ENCODE data around the gene SPINK6.

SPINK6 gene, protein sequence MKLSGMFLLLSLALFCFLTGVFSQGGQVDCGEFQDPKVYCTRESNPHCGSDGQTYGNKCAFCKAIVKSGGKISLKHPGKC

DNA sequence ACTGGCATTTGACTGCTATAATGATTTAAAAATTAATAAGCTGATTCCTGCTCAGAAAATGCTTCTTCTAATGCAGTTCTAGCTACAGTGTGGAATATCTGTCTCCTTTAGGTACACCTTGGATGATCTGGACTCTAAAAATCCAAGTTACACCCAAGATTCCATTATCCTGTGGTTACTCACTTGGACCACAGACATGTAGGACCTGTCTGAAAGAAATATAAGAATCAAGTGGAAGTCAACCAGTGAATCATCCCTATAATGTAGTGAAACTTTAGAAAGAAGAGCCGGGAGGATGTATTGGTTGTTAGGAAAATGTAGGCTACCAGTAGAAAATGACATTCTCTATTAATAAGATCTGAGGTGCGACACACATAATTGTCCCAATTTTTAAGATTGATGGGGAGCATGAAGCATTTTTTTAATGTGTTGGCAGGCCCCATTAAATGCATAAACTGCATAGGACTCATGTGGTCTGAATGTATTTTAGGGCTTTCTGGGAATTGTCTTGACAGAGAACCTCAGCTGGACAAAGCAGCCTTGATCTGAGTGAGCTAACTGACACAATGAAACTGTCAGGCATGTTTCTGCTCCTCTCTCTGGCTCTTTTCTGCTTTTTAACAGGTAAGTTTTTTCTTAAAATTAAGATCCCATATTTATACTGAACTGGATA, at the start of gene SPINK6:
TSS of gene SPINK6 (plus strand) at position 512 of the 673 bp plus-strand sequence. CDS start at position 567, 55 bp downstream.
- Histone ChIP-seq H3K9ac (ENCODE audit: insufficient read length) (no peak within 1 kb of the TSS), H3K27ac (no peak within 1 kb of the TSS), H3K9me3 (ENCODE audit: low read depth, low read length) (no peaks in the 10 kb centered on the region), H3K36me3 (ENCODE audit: insufficient read depth, low read length) (no peaks in the 10 kb centered on the region), H3K4me3 (no peak within 1 kb of the TSS)
- TF ChIP-seq POLR2AphosphoS5 (IDR thresholded peaks at IDR 0.05; ENCODE audit: borderline replicate concordance, low read depth, low read length) (no peak), FOXP2 (optimal IDR thresholded peaks at IDR 0.05; ENCODE audit: control extremely low read depth, extremely low read length, insufficient read depth) (no peak), EZH2 (IDR thresholded peaks at IDR 0.05) (no peak)
- no peak for DNase-seq (ENCODE audit: low read depth, low spot score)

DNA sequence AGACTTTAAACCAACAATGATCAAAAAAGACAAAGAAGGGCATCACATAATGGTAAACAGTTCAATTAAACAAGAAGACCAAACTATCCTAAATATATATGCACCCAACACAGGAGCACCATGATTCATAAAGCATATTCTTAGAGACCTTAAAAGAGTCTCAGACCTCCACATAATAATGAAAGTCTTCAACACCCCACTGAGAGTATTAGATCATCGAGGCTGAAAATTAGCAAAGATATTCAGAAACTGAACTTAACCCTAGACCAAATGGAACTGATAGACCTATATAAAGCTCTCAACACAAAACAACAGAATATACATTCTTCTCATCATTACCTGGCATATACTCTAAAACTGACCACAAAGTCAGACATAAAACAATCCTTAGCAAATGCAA, 46.2 kb upstream of the SPINK6 start:
- H3K9me3 ChIP-seq (ENCODE audit: low read depth, low read length), result no peaks in the 10 kb centered on the region
- no peaks in the 10 kb centered on the region for H3K36me3 ChIP-seq (ENCODE audit: insufficient read depth, low read length)
- DNase-seq (ENCODE audit: low read depth, low spot score), result no peak
- H3K9ac ChIP-seq (ENCODE audit: insufficient read length), result no peak overlapping the region
- no peak overlapping the region for H3K4me3 ChIP-seq
- H3K27ac ChIP-seq, result no peak overlapping the region
- no peak for TF ChIP-seq POLR2AphosphoS5 (IDR thresholded peaks at IDR 0.05; ENCODE audit: borderline replicate concordance, low read depth, low read length)
- no peak for TF ChIP-seq EZH2 (IDR thresholded peaks at IDR 0.05)
- TF ChIP-seq FOXP2 (optimal IDR thresholded peaks at IDR 0.05; ENCODE audit: control extremely low read depth, extremely low read length, insufficient read depth), result no peak

DNA sequence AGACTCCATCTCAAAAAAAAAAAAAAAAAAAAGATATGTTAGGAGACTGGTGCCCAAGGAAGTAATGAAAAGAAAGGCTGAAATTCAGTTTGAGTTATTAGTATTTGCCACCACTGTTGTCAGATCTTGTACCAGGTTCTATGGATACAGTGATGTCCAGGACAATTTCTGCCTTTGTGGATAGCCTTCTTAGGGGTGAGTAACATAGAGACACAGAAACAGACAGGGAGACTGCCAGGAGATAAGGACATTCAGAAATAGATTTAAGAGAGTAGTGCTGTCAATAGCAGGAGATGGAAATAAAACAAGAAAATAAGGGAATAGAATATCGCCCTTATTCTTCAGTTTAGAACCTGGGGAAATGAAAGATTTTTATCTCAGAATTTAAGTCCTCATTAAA, 40.8 kb upstream of the SPINK6 start:
- no peak for DNase-seq (ENCODE audit: low read depth, low spot score)
- no peak overlapping the region for H3K27ac ChIP-seq
- no peaks in the 10 kb centered on the region for H3K9me3 ChIP-seq (ENCODE audit: low read depth, low read length)
- H3K36me3 ChIP-seq (ENCODE audit: insufficient read depth, low read length), result no peaks in the 10 kb centered on the region
- H3K4me3 ChIP-seq, result no peak overlapping the region
- TF ChIP-seq EZH2 (IDR thresholded peaks at IDR 0.05), result no peak
- H3K9ac ChIP-seq (ENCODE audit: insufficient read length), result no peak overlapping the region

DNA sequence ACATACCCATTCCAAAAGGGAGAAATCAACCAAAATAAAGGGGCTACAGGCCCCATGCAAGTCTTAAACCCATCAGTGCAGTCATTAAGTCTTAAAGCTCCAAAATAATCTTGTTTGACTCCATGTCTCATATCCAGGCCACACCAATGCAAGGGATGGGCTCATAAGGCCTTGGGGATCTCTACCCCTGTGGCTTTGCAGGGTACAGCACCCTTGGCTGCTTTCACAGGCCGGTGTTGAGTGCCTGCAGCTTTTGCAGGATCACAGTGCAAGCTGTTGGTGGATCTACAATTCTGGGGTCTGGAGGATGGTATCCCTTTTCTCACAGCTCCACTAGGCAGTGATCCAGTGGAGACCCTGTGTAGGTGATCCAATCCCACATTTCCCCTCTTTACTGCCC, 39.5 kb upstream of the SPINK6 start:
- no peaks in the 10 kb centered on the region for H3K36me3 ChIP-seq (ENCODE audit: insufficient read depth, low read length)
- TF ChIP-seq FOXP2 (optimal IDR thresholded peaks at IDR 0.05; ENCODE audit: control extremely low read depth, extremely low read length, insufficient read depth), result no peak
- no peaks in the 10 kb centered on the region for H3K9me3 ChIP-seq (ENCODE audit: low read depth, low read length)
- no peak overlapping the region for H3K4me3 ChIP-seq
- no peak overlapping the region for H3K27ac ChIP-seq
- no peak for DNase-seq (ENCODE audit: low read depth, low spot score)
- no peak overlapping the region for H3K9ac ChIP-seq (ENCODE audit: insufficient read length)

DNA sequence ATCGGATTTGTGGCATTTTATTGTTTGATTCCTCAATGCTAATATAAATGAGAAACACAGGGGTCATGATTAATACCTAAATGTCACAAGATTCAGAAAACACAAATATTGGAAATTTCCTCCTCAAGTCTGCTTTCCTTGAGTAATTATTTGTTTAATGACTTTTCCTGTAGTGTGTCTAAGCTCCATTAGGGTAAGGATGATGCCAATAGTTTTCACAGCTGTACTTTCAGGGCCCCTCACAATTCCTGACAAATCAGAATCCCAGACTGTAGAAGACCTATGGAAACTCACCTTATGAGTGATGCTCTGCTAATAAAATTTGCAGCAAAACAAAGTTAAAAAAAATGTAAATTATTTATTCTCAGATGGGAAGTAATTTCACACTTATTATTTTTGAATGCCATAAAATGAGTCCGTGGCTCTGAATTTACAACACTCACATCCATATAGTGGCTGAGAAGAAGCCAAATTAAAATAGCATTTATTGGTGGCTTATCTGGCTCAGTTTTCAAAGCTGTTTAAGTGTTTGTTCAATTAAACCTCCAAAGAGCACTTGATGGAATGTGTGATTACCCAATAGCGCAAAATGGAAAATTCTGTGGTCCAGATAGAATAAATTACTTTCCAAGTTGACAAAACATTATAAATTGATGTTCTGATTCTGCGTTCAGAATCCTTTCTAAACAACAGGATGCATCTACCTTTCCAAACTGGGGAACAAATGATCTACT, 36.1 kb upstream of the SPINK6 start:
- H3K9me3 ChIP-seq (ENCODE audit: low read depth, low read length), result no peaks in the 10 kb centered on the region
- TF ChIP-seq EZH2 (IDR thresholded peaks at IDR 0.05), result no peak
- TF ChIP-seq POLR2AphosphoS5 (IDR thresholded peaks at IDR 0.05; ENCODE audit: borderline replicate concordance, low read depth, low read length), result no peak
- TF ChIP-seq FOXP2 (optimal IDR thresholded peaks at IDR 0.05; ENCODE audit: control extremely low read depth, extremely low read length, insufficient read depth), result no peak
- no peak for DNase-seq (ENCODE audit: low read depth, low spot score)
- H3K36me3 ChIP-seq (ENCODE audit: insufficient read depth, low read length), result no peaks in the 10 kb centered on the region
- no peak overlapping the region for H3K9ac ChIP-seq (ENCODE audit: insufficient read length)
- H3K4me3 ChIP-seq, result no peak overlapping the region
- H3K27ac ChIP-seq, result no peak overlapping the region

DNA sequence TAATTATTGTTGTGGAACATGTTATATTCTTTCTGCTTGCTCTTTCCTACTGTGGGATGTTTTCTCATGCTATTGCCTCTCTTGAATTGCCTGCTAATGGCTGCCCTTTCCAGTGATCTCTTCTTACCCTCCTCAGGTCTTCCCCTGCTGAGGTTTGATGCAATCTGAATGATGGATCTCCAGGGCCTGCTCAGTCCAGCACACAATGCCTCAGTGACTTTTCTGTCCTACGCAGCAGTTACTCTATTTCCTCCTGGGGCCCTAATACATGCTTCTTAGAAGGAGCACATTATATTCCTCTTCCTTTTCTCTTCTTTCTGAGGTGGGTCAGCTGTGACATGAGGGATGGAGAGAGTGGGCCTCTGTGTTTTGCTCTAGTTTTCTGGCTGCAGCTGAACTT, 34.6 kb upstream of the SPINK6 start, which contains the start of gene SPINK14:
TSS of gene SPINK14 (plus strand) at position 301 of the 400 bp plus-strand sequence. CDS start 1,187 bp downstream, outside the sequence.
- DNase-seq (ENCODE audit: low read depth, low spot score), result no peak
- H3K9ac ChIP-seq (ENCODE audit: insufficient read length), result no peak within 1 kb of the TSS
- no peaks in the 10 kb centered on the region for H3K36me3 ChIP-seq (ENCODE audit: insufficient read depth, low read length)
- no peak within 1 kb of the TSS for H3K27ac ChIP-seq
- no peaks in the 10 kb centered on the region for H3K9me3 ChIP-seq (ENCODE audit: low read depth, low read length)
- TF ChIP-seq FOXP2 (optimal IDR thresholded peaks at IDR 0.05; ENCODE audit: control extremely low read depth, extremely low read length, insufficient read depth) (no peak), EZH2 (IDR thresholded peaks at IDR 0.05) (no peak), POLR2AphosphoS5 (IDR thresholded peaks at IDR 0.05; ENCODE audit: borderline replicate concordance, low read depth, low read length) (no peak)
- H3K4me3 ChIP-seq, result no peak within 1 kb of the TSS

DNA sequence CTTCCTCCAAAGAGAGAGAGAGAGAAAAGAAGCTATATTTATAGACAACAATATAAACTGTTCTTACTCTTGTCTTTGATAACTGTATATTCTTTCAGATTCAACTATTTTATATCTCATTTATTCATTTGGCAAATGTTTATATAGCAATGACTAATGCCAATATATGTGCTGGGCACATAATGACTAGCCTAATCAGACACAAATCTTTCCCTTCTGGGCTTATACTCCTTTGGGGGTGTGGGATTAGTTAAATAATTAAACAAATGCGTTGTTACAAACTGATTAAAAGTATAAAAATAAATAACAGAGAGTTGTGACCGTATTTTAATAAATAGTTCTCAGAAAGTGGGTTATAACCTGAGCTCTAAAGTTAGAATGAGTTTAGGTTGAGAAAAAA, 30.5 kb upstream of the SPINK6 start:
- no peak overlapping the region for H3K27ac ChIP-seq
- H3K4me3 ChIP-seq, result no peak overlapping the region
- no peaks in the 10 kb centered on the region for H3K9me3 ChIP-seq (ENCODE audit: low read depth, low read length)
- no peak for TF ChIP-seq FOXP2 (optimal IDR thresholded peaks at IDR 0.05; ENCODE audit: control extremely low read depth, extremely low read length, insufficient read depth)
- TF ChIP-seq POLR2AphosphoS5 (IDR thresholded peaks at IDR 0.05; ENCODE audit: borderline replicate concordance, low read depth, low read length), result no peak
- no peak for TF ChIP-seq EZH2 (IDR thresholded peaks at IDR 0.05)
- H3K9ac ChIP-seq (ENCODE audit: insufficient read length), result no peak overlapping the region
- DNase-seq (ENCODE audit: low read depth, low spot score), result no peak
- H3K36me3 ChIP-seq (ENCODE audit: insufficient read depth, low read length), result no peaks in the 10 kb centered on the region

DNA sequence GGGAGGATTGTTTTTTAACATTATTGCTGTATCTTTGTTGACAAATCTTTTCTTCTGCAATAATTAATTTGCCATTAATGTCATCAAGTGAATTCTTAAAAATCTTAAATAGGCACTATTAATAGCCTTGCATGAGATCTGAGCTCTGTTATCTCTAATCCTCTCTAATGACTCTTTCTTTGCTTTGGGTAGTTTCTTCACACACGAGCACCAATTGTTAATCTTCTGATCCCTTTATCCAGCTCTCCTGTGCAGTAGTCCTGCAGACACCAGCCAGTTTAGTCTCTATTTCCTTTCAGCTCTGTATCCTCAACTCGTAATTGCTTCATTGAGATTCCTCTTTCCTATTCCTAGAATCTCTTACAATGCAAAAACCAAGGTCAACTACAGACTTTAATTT, 26.4 kb upstream of the SPINK6 start:
- no peak overlapping the region for H3K4me3 ChIP-seq
- H3K27ac ChIP-seq, result no peak overlapping the region
- DNase-seq (ENCODE audit: low read depth, low spot score), result no peak
- no peak for TF ChIP-seq POLR2AphosphoS5 (IDR thresholded peaks at IDR 0.05; ENCODE audit: borderline replicate concordance, low read depth, low read length)
- TF ChIP-seq EZH2 (IDR thresholded peaks at IDR 0.05), result no peak
- TF ChIP-seq FOXP2 (optimal IDR thresholded peaks at IDR 0.05; ENCODE audit: control extremely low read depth, extremely low read length, insufficient read depth), result no peak
- no peaks in the 10 kb centered on the region for H3K36me3 ChIP-seq (ENCODE audit: insufficient read depth, low read length)
- H3K9ac ChIP-seq (ENCODE audit: insufficient read length), result no peak overlapping the region
- H3K9me3 ChIP-seq (ENCODE audit: low read depth, low read length), result no peaks in the 10 kb centered on the region

Measured in SK-N-MC (cell line).